Neural crest cell (in vitro differentiated cells): Measurements from ENCODE around the gene KCNK18. TPM values are rescaled to one million over a fixed set of nuclear protein-coding genes. Genes with fewer than 3 reads are reported as not detected.

Experiments used
- DNase-seq: peaks from one replicate; pipeline ENCODE4 v3.0.0; 2021; ENCODE audit warnings: low read depth, mixed read lengths, low spot score
- H3K27ac Mint-ChIP-seq: one replicate; pipeline ENCODE4 v1.8.0; 2021; ENCODE audit warnings: mild to moderate bottlenecking, mixed read lengths; ENCODE audit not compliant: unreplicated experiment
- H3K27me3 Mint-ChIP-seq: 2 replicates; pipeline ENCODE4 v1.8.0; 2021; ENCODE audit warnings: low read depth, mild to moderate bottlenecking, mixed read lengths
- H3K36me3 Mint-ChIP-seq: 2 replicates; pipeline ENCODE4 v1.8.0; 2021; ENCODE audit warnings: low read depth, mild to moderate bottlenecking, mixed read lengths
- H3K4me1 Mint-ChIP-seq: 2 replicates; pipeline ENCODE4 v1.8.0; 2021; ENCODE audit warnings: mixed read lengths
- H3K4me3 Mint-ChIP-seq: one replicate; pipeline ENCODE4 v1.8.0; 2021; ENCODE audit warnings: mild to moderate bottlenecking, mixed read lengths
- H3K9me3 Mint-ChIP-seq: 2 replicates; pipeline ENCODE4 v1.8.0; 2021; ENCODE audit warnings: mixed read lengths
- total RNA-seq: library from RNA; stranded (reverse); gene quantifications from 2 replicates; pipeline ENCODE4 v1.2.1, GENCODE V29; 2021
- TF ChIP-seq, protein P1 (sequence below): fragments of 200-600 bp; sonication (generic); conservative IDR thresholded peaks from 2 replicates; pipeline ENCODE4 v1.5.0; 2021; ENCODE audit warnings: antibody characterized with exemption, mild to moderate bottlenecking

The KCNK18 gene
- total RNA-seq, 1 donor from 2014 or later, result not detected

DNA sequence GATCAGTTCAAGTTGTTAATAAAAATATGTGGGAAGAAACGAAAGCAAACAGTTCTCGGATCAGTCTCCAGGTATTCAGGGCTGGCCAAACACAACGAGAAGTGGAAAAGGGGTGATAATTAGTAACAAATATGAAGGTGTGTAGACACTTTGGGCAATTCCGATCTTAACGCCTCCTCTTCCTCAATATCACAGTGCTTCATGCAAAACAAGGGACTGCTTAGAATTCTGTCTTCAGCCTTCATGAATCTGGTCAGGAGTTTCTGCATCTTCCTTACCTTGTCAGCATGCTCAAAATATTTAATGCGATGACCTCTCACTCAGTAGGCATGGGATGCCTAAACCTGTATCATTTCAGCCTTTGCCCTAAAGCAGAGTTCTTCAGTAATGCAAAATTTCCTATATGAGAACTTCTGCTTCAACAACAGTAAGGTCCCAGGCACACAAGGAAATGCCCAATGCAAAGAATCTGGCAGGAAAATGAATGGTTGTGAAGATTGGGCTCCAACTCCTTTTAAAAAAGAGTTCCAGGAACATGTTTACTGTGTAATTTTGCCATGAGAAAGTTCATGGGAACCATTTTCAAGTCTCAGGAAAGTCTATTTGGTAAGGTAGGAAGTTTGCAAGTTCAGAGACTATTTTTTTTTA is 35.8 kb upstream of the KCNK18 start:
- Mint-ChIP-seq H3K4me1 (peaks cover 8% of the 10 kb centered on the region), H3K4me3 (no peak overlapping the region), H3K9me3 (no peaks in the 10 kb centered on the region), H3K36me3 (peaks cover 3% of the 10 kb centered on the region), H3K27me3 (peaks cover 100% of the 10 kb centered on the region), H3K27ac (no peak overlapping the region)
- TF ChIP-seq, protein P1, sequence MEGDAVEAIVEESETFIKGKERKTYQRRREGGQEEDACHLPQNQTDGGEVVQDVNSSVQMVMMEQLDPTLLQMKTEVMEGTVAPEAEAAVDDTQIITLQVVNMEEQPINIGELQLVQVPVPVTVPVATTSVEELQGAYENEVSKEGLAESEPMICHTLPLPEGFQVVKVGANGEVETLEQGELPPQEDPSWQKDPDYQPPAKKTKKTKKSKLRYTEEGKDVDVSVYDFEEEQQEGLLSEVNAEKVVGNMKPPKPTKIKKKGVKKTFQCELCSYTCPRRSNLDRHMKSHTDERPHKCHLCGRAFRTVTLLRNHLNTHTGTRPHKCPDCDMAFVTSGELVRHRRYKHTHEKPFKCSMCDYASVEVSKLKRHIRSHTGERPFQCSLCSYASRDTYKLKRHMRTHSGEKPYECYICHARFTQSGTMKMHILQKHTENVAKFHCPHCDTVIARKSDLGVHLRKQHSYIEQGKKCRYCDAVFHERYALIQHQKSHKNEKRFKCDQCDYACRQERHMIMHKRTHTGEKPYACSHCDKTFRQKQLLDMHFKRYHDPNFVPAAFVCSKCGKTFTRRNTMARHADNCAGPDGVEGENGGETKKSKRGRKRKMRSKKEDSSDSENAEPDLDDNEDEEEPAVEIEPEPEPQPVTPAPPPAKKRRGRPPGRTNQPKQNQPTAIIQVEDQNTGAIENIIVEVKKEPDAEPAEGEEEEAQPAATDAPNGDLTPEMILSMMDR, result no peak
- DNase-seq, result no peak

DNA sequence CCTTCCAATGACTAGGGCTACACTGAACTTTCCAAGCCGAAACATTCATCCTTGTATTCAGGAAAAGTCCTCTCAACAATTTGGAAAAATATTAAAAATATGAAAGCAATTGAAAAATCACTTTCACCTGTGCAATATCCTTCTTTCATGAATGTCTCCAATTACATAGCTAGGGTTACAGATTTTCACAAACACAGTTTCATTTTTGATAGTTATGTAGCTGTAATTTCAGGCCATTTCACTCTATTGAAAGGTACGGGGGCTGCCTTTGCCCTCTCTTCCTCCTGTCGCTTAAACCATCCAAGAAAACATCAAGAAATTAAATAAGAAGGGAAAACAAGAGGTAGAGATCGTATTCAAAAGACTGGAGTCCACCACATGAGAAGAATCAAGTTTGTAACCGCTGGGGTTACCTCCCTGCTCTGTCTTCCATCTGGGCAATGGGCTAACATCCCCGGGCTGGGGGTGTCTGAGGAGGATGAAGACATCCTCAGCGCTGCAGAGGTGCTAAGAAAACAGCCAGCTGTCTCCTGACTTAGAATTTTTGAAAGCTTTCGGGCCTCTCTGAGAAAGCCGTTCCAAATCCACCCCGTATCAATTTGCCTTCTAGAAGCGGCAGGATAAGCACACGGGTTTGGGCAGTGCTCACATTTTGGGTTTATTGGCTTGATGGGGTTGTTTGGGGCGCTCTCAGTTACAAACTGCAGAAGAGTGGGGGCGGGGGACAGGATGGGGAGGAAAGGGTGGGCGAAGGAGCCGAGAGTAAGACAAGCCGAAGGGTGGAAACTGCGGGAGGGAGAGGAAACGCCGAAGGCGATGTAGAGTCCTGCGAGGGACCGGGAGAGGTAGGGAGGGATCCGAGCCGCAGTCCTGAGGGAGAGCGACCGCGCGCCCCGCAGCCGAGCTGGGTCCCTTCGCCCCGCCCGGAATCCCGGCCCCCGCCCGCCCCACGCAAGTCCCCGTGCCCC is 34.9 kb upstream of the KCNK18 start:
- peaks cover 3% of the 10 kb centered on the region for H3K36me3 Mint-ChIP-seq
- peaks cover 13% of the 10 kb centered on the region for H3K4me1 Mint-ChIP-seq
- peaks cover 100% of the 10 kb centered on the region for H3K27me3 Mint-ChIP-seq
- DNase-seq, result no peak
- H3K9me3 Mint-ChIP-seq, result no peaks in the 10 kb centered on the region
- no peak overlapping the region for H3K4me3 Mint-ChIP-seq
- TF ChIP-seq, protein P1, result no peak
- H3K27ac Mint-ChIP-seq, result no peak overlapping the region

DNA sequence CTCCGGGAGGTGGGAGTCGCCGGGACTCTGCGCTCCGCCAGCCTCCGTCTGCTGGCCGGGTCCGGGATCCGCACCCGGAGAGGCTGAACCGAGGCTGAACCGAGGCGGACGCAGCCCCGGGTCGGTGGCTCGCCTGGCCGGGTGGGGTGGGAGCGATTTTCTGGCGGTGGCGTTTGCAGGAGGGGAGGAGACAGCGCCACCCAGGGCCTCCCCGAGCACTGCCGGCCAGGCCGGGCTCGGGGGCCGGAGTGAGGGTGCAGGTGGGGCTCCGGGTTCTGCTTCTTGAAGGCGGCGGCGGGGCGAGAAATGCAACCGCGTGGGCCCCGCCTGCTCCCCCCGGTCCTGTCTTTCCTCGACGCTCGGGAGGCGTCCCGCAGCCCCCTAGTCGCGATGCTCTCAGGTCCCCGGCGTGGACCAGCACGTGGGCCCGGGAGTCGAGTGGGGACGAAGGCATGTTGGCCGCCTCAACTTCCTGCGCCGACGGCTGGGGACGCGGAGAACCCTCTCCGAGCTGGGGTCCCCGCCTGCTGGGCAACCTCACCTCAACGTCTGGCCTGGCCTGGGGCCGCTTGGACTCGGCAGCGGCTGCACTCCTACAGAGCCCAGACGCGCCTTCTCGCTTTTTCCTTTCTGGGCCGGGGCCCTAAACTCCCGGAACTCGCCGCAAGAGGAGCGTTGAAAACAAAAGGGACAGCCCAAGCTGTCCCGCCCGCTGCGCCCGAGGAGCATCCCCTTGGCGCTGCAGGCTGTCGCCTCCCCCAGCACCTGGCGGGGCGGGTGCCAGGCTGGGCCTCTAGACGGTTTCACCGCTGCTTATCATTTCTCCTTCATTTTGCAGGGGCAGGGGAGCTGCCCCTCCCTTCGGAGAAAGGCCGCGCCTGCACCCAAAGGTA is 34.0 kb upstream of the KCNK18 start:
- DNase-seq, result peak; percentile 20
- Mint-ChIP-seq H3K4me1 (peaks cover 13% of the 10 kb centered on the region), H3K36me3 (peaks cover 3% of the 10 kb centered on the region), H3K27me3 (peaks cover 100% of the 10 kb centered on the region), H3K27ac (no peak overlapping the region), H3K9me3 (no peaks in the 10 kb centered on the region), H3K4me3 (no peak overlapping the region)
- TF ChIP-seq, protein P1, result peak; percentile 44

DNA sequence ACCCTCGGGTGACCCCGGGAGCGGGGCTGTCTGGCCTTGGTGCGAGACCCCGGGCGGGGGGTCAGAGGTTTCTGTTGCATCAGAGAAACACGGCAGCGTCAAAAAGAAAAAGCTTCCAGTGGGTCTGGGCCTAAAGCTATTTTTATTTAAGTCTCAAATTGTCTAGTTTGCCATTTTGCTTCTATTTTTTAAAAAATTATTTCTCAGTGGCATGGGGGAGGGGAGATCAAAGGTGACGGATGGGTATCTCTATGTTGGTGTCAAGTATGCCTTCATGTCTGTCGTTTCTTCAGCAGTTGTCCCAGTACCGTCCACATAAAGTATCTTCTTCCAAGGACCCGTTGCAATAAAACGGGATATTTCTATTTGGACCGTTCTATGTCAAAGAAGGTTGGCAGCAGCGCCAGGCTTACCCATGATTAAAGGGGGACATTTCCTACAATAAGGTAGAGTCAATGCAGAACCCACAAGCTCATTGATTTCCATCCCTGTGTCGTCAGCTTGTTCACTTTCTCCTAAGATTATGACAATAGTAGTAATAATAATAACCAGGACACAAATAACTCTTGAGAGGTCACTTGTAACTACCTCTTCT is 33.2 kb upstream of the KCNK18 start:
- peak overlapping the region; percentile 42 for H3K4me3 Mint-ChIP-seq
- TF ChIP-seq, protein P1, result no peak
- H3K27me3 Mint-ChIP-seq, result peaks cover 100% of the 10 kb centered on the region
- DNase-seq, result no peak
- H3K9me3 Mint-ChIP-seq, result no peaks in the 10 kb centered on the region
- H3K27ac Mint-ChIP-seq, result no peak overlapping the region
- peaks cover 13% of the 10 kb centered on the region for H3K4me1 Mint-ChIP-seq
- H3K36me3 Mint-ChIP-seq, result peaks cover 3% of the 10 kb centered on the region
